Muscle layer of duodenum (tissue), 2 donors: ENCODE measurements around the gene LDB2.

Source experiments
- H3K27ac ChIP-seq: one replicate; pipeline ENCODE4 v1.7.0; 2013; ENCODE audit warnings: mild to moderate bottlenecking, low read length
- H3K27me3 ChIP-seq: one replicate; pipeline ENCODE4 v1.7.0; 2013; ENCODE audit warnings: low read depth, mild to moderate bottlenecking, control low read depth, low read length
- H3K36me3 ChIP-seq, 2 donors: one replicate each; pipeline ENCODE4 v1.7.0; 2013; ENCODE audit warnings: low read length in 2 of 2, control low read depth in 1 of 2, mild to moderate bottlenecking in 1 of 2; ENCODE audit not compliant: insufficient read depth in 2 of 2, control insufficient read depth in 1 of 2
- H3K4me1 ChIP-seq, 2 donors: one replicate each; pipeline ENCODE4 v1.7.0; 2013; ENCODE audit warnings: low read length in 2 of 2, mild to moderate bottlenecking in 2 of 2, control low read depth in 1 of 2, moderate library complexity in 1 of 2; ENCODE audit not compliant: insufficient read depth in 2 of 2, control insufficient read depth in 1 of 2
- H3K4me3 ChIP-seq, 2 donors: one replicate each; pipeline ENCODE4 v1.7.0; 2013; ENCODE audit warnings: low read length in 2 of 2, low read depth in 1 of 2, mild to moderate bottlenecking in 1 of 2
- H3K9me3 ChIP-seq, 2 donors: one replicate each; pipeline ENCODE4 v1.7.0; 2013; ENCODE audit warnings: low read length in 2 of 2, control low read depth in 1 of 2, mild to moderate bottlenecking in 1 of 2; ENCODE audit not compliant: control insufficient read depth in 1 of 2
- donor health status: healthy.

The LDB2 gene

GRCh38 chr4:16881151-16881884 is 17.1 kb downstream of the LDB2 start:
- no peaks in the 10 kb centered on the region for H3K9me3 ChIP-seq
- H3K4me1 ChIP-seq, result no peaks in the 10 kb centered on the region
- no peaks in the 10 kb centered on the region for H3K36me3 ChIP-seq
- no peaks in the 10 kb centered on the region for H3K27me3 ChIP-seq
- H3K27ac ChIP-seq, result no peak overlapping the region
- no peak overlapping the region for H3K4me3 ChIP-seq

- no peaks in the 10 kb centered on the region for H3K36me3 ChIP-seq
- H3K27me3 ChIP-seq, result no peaks in the 10 kb centered on the region
- H3K9me3 ChIP-seq, result no peaks in the 10 kb centered on the region
- H3K27ac ChIP-seq, result no peak overlapping the region
- no peaks in the 10 kb centered on the region for H3K4me1 ChIP-seq
- no peak overlapping the region for H3K4me3 ChIP-seq
Measured at GRCh38 chr4:16875487-16875886, 23.0 kb downstream of the LDB2 start.

GRCh38 chr4:16869594-16870245 is 28.7 kb downstream of the LDB2 start:
- H3K4me1 ChIP-seq, result no peaks in the 10 kb centered on the region
- H3K36me3 ChIP-seq, result no peaks in the 10 kb centered on the region
- H3K27ac ChIP-seq, result no peak overlapping the region
- no peaks in the 10 kb centered on the region for H3K9me3 ChIP-seq
- no peaks in the 10 kb centered on the region for H3K27me3 ChIP-seq
- H3K4me3 ChIP-seq, result no peak overlapping the region

- no peaks in the 10 kb centered on the region for H3K9me3 ChIP-seq
- H3K4me3 ChIP-seq, result no peak overlapping the region
- no peaks in the 10 kb centered on the region for H3K27me3 ChIP-seq
- H3K4me1 ChIP-seq, result no peaks in the 10 kb centered on the region
- H3K27ac ChIP-seq, result no peak overlapping the region
- H3K36me3 ChIP-seq, result no peaks in the 10 kb centered on the region
Measured at GRCh38 chr4:16868674-16869073, 29.8 kb downstream of the LDB2 start.

- Histone ChIP-seq H3K4me3 (no peak overlapping the region), H3K27me3 (no peaks in the 10 kb centered on the region), H3K4me1 (no peaks in the 10 kb centered on the region), H3K27ac (no peak overlapping the region), H3K9me3 (no peaks in the 10 kb centered on the region), H3K36me3 (no peaks in the 10 kb centered on the region)
Measured at GRCh38 chr4:16867827-16868226, 30.6 kb downstream of the LDB2 start.

GRCh38 chr4:16866974-16867373 is 31.5 kb downstream of the LDB2 start:
- Histone ChIP-seq H3K27ac (no peak overlapping the region), H3K27me3 (no peaks in the 10 kb centered on the region), H3K4me3 (no peak overlapping the region), H3K36me3 (no peaks in the 10 kb centered on the region), H3K4me1 (no peaks in the 10 kb centered on the region), H3K9me3 (no peaks in the 10 kb centered on the region)

- no peak overlapping the region for H3K27ac ChIP-seq
- no peaks in the 10 kb centered on the region for H3K36me3 ChIP-seq
- H3K9me3 ChIP-seq, result no peaks in the 10 kb centered on the region
- H3K4me3 ChIP-seq, result no peak overlapping the region
- H3K27me3 ChIP-seq, result no peaks in the 10 kb centered on the region
- H3K4me1 ChIP-seq, result no peaks in the 10 kb centered on the region
Measured at GRCh38 chr4:16865897-16866283, 32.6 kb downstream of the LDB2 start.

GRCh38 chr4:16865209-16865896 is 33.1 kb downstream of the LDB2 start:
- Histone ChIP-seq H3K9me3 (no peaks in the 10 kb centered on the region), H3K36me3 (no peaks in the 10 kb centered on the region), H3K27ac (no peak overlapping the region), H3K4me1 (no peaks in the 10 kb centered on the region), H3K27me3 (no peaks in the 10 kb centered on the region), H3K4me3 (no peak overlapping the region)

GRCh38 chr4:16864199-16864598 is 34.2 kb downstream of the LDB2 start:
- Histone ChIP-seq H3K9me3 (no peaks in the 10 kb centered on the region), H3K27me3 (no peaks in the 10 kb centered on the region), H3K27ac (no peak overlapping the region), H3K4me3 (no peak overlapping the region), H3K36me3 (no peaks in the 10 kb centered on the region), H3K4me1 (no peaks in the 10 kb centered on the region)

- no peaks in the 10 kb centered on the region for H3K36me3 ChIP-seq
- H3K27ac ChIP-seq, result no peak overlapping the region
- H3K9me3 ChIP-seq, result no peaks in the 10 kb centered on the region
- no peaks in the 10 kb centered on the region for H3K27me3 ChIP-seq
- H3K4me1 ChIP-seq, result no peaks in the 10 kb centered on the region
- H3K4me3 ChIP-seq, result no peak overlapping the region
Measured at GRCh38 chr4:16862697-16863096, 35.7 kb downstream of the LDB2 start.

GRCh38 chr4:16860516-16860915 is 37.9 kb downstream of the LDB2 start:
- no peaks in the 10 kb centered on the region for H3K9me3 ChIP-seq
- no peak overlapping the region for H3K27ac ChIP-seq
- no peak overlapping the region for H3K4me3 ChIP-seq
- no peaks in the 10 kb centered on the region for H3K27me3 ChIP-seq
- H3K4me1 ChIP-seq, result no peaks in the 10 kb centered on the region
- no peaks in the 10 kb centered on the region for H3K36me3 ChIP-seq
